Stimulated activated CD8-positive, alpha-beta memory T cell treated with anti-CD3 and anti-CD28 coated beads, Interleukin-4, amount 100 ng/mL, for 48 hours (primary cell): Measurements from ENCODE around the gene HBM.
"Not testable (repeated sequence)": the region's sequence is repeated elsewhere in the genome, so short reads cannot be mapped to it uniquely, and the experiment has no call there.

Experiments used
- DNase-seq: peaks from one replicate; pipeline ENCODE4 v3.0.0-alpha.2; 2020

Gene HBM

GRCh38 chr16:149024-149660 is 16.6 kb upstream of the HBM start:
- DNase-seq = no peak

GRCh38 chr16:152141-153128 is 13.3 kb upstream of the HBM start, which contains the start of gene HBZ:
Gene HBZ (plus strand): TSS chr16:152644. CDS start chr16:152910, 266 bp downstream.
- no peak for DNase-seq

- not testable (repeated sequence) for DNase-seq
These were observed 12.7 kb upstream of the HBM start for GRCh38 chr16:153129-153521.

- not testable (repeated sequence) for DNase-seq
These were observed 12.1 kb upstream of the HBM start for GRCh38 chr16:153550-154216.

- DNase-seq = peak; percentile 43
These were observed 11.4 kb upstream of the HBM start for GRCh38 chr16:154217-155030.

- DNase-seq = no peak
These were observed 10.8 kb upstream of the HBM start for GRCh38 chr16:155031-155398.

- DNase-seq = no peak
These were observed 6.5 kb upstream of the HBM start for GRCh38 chr16:159136-159849.

GRCh38 chr16:160242-160641 is 5.5 kb upstream of the HBM start:
- DNase-seq = not testable (repeated sequence)

GRCh38 chr16:160691-161190 is 5.0 kb upstream of the HBM start:
- no peak for DNase-seq

- DNase-seq = no peak
These were observed 3.3 kb upstream of the HBM start for GRCh38 chr16:162271-162991.

- DNase-seq = not testable (repeated sequence)
These were observed 2.6 kb upstream of the HBM start for GRCh38 chr16:163139-163538.

- DNase-seq = not testable (repeated sequence)
These were observed 2.1 kb upstream of the HBM start for GRCh38 chr16:163696-164095.

GRCh38 chr16:164134-164823 is 1.5 kb upstream of the HBM start:
- DNase-seq = not testable (repeated sequence)

- no peak for DNase-seq
These were observed 795 bp upstream of the HBM start for GRCh38 chr16:164827-165538.

- DNase-seq = no peak
These were observed 770 bp downstream of the HBM start for GRCh38 chr16:166375-167121.

GRCh38 chr16:167122-167690 is 1.4 kb downstream of the HBM start:
- no peak for DNase-seq

GRCh38 chr16:168424-168823 is 2.6 kb downstream of the HBM start:
- DNase-seq = no peak

GRCh38 chr16:169014-169413 is 3.2 kb downstream of the HBM start:
- DNase-seq = no peak
